Measurements from ENCODE around the gene EXOC4.

- TF ChIP-seq, protein P1, sequence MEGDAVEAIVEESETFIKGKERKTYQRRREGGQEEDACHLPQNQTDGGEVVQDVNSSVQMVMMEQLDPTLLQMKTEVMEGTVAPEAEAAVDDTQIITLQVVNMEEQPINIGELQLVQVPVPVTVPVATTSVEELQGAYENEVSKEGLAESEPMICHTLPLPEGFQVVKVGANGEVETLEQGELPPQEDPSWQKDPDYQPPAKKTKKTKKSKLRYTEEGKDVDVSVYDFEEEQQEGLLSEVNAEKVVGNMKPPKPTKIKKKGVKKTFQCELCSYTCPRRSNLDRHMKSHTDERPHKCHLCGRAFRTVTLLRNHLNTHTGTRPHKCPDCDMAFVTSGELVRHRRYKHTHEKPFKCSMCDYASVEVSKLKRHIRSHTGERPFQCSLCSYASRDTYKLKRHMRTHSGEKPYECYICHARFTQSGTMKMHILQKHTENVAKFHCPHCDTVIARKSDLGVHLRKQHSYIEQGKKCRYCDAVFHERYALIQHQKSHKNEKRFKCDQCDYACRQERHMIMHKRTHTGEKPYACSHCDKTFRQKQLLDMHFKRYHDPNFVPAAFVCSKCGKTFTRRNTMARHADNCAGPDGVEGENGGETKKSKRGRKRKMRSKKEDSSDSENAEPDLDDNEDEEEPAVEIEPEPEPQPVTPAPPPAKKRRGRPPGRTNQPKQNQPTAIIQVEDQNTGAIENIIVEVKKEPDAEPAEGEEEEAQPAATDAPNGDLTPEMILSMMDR (conservative IDR thresholded peaks at IDR 0.05), result no peak
- TF ChIP-seq ZFX (IDR thresholded peaks at IDR 0.05), result no peak
Observed at GRCh38 chr7:133530682-133531081, 277.8 kb downstream of the EXOC4 start.
